ENCODE data around the gene HSPB1. TPM values are rescaled to one million over a fixed set of nuclear protein-coding genes. Genes with fewer than 3 reads are reported as not detected.

Gene HSPB1
- polyA plus RNA-seq, 1 experiment = 966 TPM

DNA sequence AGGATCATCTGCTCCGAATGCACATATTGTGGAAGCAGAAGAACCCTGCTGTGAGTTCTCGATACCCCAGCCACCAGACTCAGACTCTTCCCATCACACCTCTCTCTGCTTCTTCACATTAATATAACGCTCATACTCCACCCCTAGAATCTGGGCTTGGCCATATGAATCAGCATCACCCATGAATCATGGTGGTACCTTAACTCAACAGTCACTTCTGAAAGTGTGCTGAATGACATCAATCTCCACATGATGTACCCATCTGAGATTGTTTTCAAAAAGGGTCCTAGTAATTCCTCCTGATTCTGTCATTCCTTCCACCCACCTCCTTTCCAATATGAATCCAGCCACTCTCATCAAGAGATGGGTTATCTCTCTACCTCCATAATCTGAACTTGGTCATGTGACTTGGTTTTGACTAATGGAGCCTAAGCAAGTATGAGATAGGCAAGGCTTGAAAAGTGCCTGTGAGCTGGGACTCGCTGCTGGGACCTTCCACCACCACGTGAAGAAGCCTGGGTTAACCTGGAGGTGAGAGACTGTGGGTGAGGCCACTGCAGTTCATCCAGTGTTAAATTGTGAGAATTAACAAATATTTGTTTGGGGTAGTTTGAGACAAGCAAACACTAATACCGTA is 40.9 kb downstream of the HSPB1 start:
- CTCF ChIA-PET = no interaction called here
- H3K36me3 ChIP-seq (ENCODE audit: control insufficient read depth, insufficient read depth, low read length) = peaks cover 17% of the 10 kb centered on the region
- POLR2A ChIA-PET = no interaction called here

DNA sequence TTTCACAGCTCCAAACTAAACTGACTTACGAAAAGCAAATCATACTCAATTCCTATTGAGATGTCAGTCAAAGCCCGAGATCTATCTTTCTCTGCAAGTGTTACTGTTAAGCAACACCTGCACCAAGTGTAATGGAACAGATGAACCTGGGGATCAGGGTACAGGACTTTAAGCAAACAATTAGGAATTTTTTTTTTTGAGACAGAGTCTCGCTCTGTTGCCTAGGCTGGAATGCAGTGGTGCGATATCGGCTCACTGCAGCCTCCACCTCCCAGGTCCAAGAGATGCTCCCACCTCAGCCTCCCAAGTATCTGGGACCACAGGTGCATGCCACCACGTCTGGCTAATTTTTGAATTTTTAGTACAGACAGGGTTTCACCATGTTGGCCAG is 41.5 kb downstream of the HSPB1 start:
- CTCF ChIA-PET = no interaction called here
- Histone ChIP-seq H3K36me3 (ENCODE audit: control insufficient read depth, insufficient read depth, low read length) (peaks cover 17% of the 10 kb centered on the region), H3K27me3 (ENCODE audit: control insufficient read depth, insufficient read depth, low read length) (no peaks in the 10 kb centered on the region), H3K4me3 (ENCODE audit: low read depth, low read length) (no peak overlapping the region)
- POLR2A ChIA-PET = no interaction called here
- TF ChIP-seq, protein P1, sequence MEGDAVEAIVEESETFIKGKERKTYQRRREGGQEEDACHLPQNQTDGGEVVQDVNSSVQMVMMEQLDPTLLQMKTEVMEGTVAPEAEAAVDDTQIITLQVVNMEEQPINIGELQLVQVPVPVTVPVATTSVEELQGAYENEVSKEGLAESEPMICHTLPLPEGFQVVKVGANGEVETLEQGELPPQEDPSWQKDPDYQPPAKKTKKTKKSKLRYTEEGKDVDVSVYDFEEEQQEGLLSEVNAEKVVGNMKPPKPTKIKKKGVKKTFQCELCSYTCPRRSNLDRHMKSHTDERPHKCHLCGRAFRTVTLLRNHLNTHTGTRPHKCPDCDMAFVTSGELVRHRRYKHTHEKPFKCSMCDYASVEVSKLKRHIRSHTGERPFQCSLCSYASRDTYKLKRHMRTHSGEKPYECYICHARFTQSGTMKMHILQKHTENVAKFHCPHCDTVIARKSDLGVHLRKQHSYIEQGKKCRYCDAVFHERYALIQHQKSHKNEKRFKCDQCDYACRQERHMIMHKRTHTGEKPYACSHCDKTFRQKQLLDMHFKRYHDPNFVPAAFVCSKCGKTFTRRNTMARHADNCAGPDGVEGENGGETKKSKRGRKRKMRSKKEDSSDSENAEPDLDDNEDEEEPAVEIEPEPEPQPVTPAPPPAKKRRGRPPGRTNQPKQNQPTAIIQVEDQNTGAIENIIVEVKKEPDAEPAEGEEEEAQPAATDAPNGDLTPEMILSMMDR (IDR thresholded peaks at IDR 0.05; ENCODE audit: insufficient read depth, low read depth, low read length) = no peak
- DNase-seq (ENCODE audit: low read depth) = no peak

More for the DNA sequence above, 40.9 kb downstream of the HSPB1 start:
- TF ChIP-seq, protein P1 (IDR thresholded peaks at IDR 0.05; ENCODE audit: insufficient read depth, low read depth, low read length) = no peak
- DNase-seq (ENCODE audit: low read depth) = no peak
- H3K27me3 ChIP-seq (ENCODE audit: control insufficient read depth, insufficient read depth, low read length) = no peaks in the 10 kb centered on the region
- no peak overlapping the region for H3K4me3 ChIP-seq (ENCODE audit: low read depth, low read length)

DNA sequence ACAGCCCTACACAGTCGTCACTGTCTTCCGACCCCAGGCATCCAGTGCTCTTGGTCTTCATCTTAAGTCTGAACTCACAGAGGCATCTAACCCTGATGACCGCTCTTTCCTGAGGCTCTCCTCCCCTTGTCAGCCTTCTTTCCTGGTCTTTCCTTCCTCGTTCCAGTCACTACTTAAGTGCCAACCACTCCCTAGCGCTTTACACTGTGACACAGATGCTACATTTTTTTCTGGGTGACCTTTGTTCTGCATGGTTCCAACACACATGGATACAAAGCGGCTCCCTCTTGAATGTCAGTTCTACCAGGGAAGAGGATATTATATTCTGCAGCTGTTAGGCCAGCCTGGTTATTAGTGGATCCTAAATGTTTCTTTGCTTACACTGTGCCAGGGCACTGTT is 43.6 kb downstream of the HSPB1 start:
- H3K36me3 ChIP-seq (ENCODE audit: control insufficient read depth, insufficient read depth, low read length) = peaks cover 23% of the 10 kb centered on the region
- no peaks in the 10 kb centered on the region for H3K27me3 ChIP-seq (ENCODE audit: control insufficient read depth, insufficient read depth, low read length)
- TF ChIP-seq, protein P1 (IDR thresholded peaks at IDR 0.05; ENCODE audit: insufficient read depth, low read depth, low read length) = no peak
- POLR2A ChIA-PET = no interaction called here
- CTCF ChIA-PET = no interaction called here
- H3K4me3 ChIP-seq (ENCODE audit: low read depth, low read length) = no peak overlapping the region
- no peak for DNase-seq (ENCODE audit: low read depth)

DNA sequence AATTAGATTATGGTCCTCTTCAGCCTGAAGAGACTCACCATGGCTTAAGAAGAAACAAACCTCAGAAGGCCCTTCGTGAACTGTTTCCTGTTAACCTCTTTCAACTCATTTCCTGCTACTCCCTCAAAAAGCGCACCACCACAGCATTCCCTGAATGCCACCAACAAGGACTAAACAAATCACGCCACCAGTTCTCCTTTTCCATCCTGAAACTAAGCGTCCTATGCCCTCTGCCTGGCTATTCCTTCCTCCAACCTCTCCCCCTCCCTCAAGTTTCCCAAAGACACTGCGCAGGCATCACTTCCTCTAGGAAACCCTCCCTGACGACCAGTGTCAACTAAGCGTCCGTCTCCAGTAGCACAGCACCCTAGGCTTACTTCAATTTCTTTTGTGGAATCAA is 44.3 kb downstream of the HSPB1 start:
- H3K4me3 ChIP-seq (ENCODE audit: low read depth, low read length) = no peak overlapping the region
- H3K36me3 ChIP-seq (ENCODE audit: control insufficient read depth, insufficient read depth, low read length) = peaks cover 23% of the 10 kb centered on the region
- TF ChIP-seq, protein P1 (IDR thresholded peaks at IDR 0.05; ENCODE audit: insufficient read depth, low read depth, low read length) = no peak
- H3K27me3 ChIP-seq (ENCODE audit: control insufficient read depth, insufficient read depth, low read length) = no peaks in the 10 kb centered on the region
- no peak for DNase-seq (ENCODE audit: low read depth)
- ChIA-PET CTCF (no interaction called here), POLR2A (no interaction called here)

DNA sequence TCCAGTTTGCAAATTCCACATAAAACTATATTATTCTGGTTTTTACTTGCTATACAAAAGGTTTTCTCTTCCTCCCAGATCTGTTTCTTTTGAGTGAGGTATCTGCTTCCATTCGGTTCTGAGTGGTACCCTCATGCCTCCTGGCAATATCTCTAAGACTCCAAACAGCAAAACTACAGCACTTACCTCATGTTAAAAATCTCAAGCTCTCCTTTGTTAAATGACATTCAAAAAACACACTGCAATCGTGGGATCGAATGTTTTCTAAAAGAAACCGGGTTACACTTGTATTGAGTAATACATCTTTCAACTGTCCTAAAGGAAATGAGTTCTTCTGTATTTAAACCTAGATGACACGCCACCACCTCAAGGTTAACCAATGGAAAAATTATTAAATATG is 45.2 kb downstream of the HSPB1 start:
- no peak for DNase-seq (ENCODE audit: low read depth)
- CTCF ChIA-PET = interaction anchor here (0.6 kb wide), 1 partner anchor 1274 kb away, joined by 3 read pairs; no protein-coding TSS in a partner anchor
- Histone ChIP-seq H3K36me3 (ENCODE audit: control insufficient read depth, insufficient read depth, low read length) (peaks cover 23% of the 10 kb centered on the region), H3K4me3 (ENCODE audit: low read depth, low read length) (no peak overlapping the region), H3K27me3 (ENCODE audit: control insufficient read depth, insufficient read depth, low read length) (no peaks in the 10 kb centered on the region)
- POLR2A ChIA-PET = no interaction called here
- TF ChIP-seq, protein P1 (IDR thresholded peaks at IDR 0.05; ENCODE audit: insufficient read depth, low read depth, low read length) = no peak

All from BJ (cell line).